ENCODE measurements around the gene ADAT3. TPM values are rescaled to one million over a fixed set of nuclear protein-coding genes. Genes with fewer than 3 reads are reported as not detected.

ADAT3 gene
- total and polyA plus RNA-seq, 9 donors: 1.0 to 3.3 (median 2.2) TPM

- 93% methylated on average over 23 of the region's 23 CpGs for WGBS (ENCODE audit: insufficient coverage)
- Histone ChIP-seq H3K27ac (ENCODE audit: low read length) (no peak overlapping the region), H3K4me3 (ENCODE audit: low read length) (no peak overlapping the region), H3K9me3 (replicated peaks; ENCODE audit: control insufficient read depth, low read depth, low read length) (no peaks in the 10 kb centered on the region), H3K4me1 (ENCODE audit: control insufficient read depth, insufficient read depth, low read length) (no peaks in the 10 kb centered on the region), H3K27me3 (ENCODE audit: control insufficient read depth, insufficient read depth, low read length) (no peaks in the 10 kb centered on the region), H3K36me3 (ENCODE audit: control insufficient read depth, insufficient read depth, low read length) (peaks cover 62% of the 10 kb centered on the region)
- DNase-seq: no peak
These were observed 17.6 kb downstream of the ADAT3 start for GRCh38 chr19:1922803-1923202.

- no peak overlapping the region for H3K27ac ChIP-seq (ENCODE audit: low read length)
- H3K9me3 ChIP-seq (replicated peaks; ENCODE audit: control insufficient read depth, low read depth, low read length): no peaks in the 10 kb centered on the region
- H3K4me3 ChIP-seq (ENCODE audit: low read length): no peak overlapping the region
- H3K27me3 ChIP-seq (ENCODE audit: control insufficient read depth, insufficient read depth, low read length): no peaks in the 10 kb centered on the region
- no CpG with 5 or more reads among the region's 8 CpGs for WGBS (ENCODE audit: insufficient coverage)
- H3K4me1 ChIP-seq (ENCODE audit: control insufficient read depth, insufficient read depth, low read length): no peaks in the 10 kb centered on the region
- peak; percentile 72 for DNase-seq
- H3K36me3 ChIP-seq (ENCODE audit: control insufficient read depth, insufficient read depth, low read length): peaks cover 58% of the 10 kb centered on the region
These were observed 18.1 kb downstream of the ADAT3 start for GRCh38 chr19:1923319-1923718.

GRCh38 chr19:1924320-1924961, 19.2 kb downstream of the ADAT3 start:
- Histone ChIP-seq H3K4me1 (ENCODE audit: control insufficient read depth, insufficient read depth, low read length) (peaks cover 4% of the 10 kb centered on the region), H3K27me3 (ENCODE audit: control insufficient read depth, insufficient read depth, low read length) (peaks cover 4% of the 10 kb centered on the region), H3K4me3 (ENCODE audit: low read length) (no peak overlapping the region), H3K36me3 (ENCODE audit: control insufficient read depth, insufficient read depth, low read length) (peaks cover 49% of the 10 kb centered on the region), H3K27ac (ENCODE audit: low read length) (no peak overlapping the region), H3K9me3 (replicated peaks; ENCODE audit: control insufficient read depth, low read depth, low read length) (no peaks in the 10 kb centered on the region)
- WGBS (ENCODE audit: insufficient coverage): 90% methylated on average over 35 of the region's 35 CpGs
- DNase-seq: no peak

GRCh38 chr19:1925544-1925943, 20.3 kb downstream of the ADAT3 start:
- Histone ChIP-seq H3K27ac (ENCODE audit: low read length) (no peak overlapping the region), H3K9me3 (replicated peaks; ENCODE audit: control insufficient read depth, low read depth, low read length) (no peaks in the 10 kb centered on the region), H3K36me3 (ENCODE audit: control insufficient read depth, insufficient read depth, low read length) (peaks cover 42% of the 10 kb centered on the region), H3K27me3 (ENCODE audit: control insufficient read depth, insufficient read depth, low read length) (peaks cover 7% of the 10 kb centered on the region), H3K4me1 (ENCODE audit: control insufficient read depth, insufficient read depth, low read length) (peaks cover 11% of the 10 kb centered on the region), H3K4me3 (ENCODE audit: low read length) (no peak overlapping the region)
- 79% methylated on average over 13 of the region's 16 CpGs for WGBS (ENCODE audit: insufficient coverage)
- DNase-seq: no peak

- peaks cover 9% of the 10 kb centered on the region for H3K36me3 ChIP-seq (ENCODE audit: control insufficient read depth, insufficient read depth, low read length)
- H3K4me3 ChIP-seq (ENCODE audit: low read length): peak overlapping the region; percentile 35
- H3K27me3 ChIP-seq (ENCODE audit: control insufficient read depth, insufficient read depth, low read length): peaks cover 7% of the 10 kb centered on the region
- peaks cover 11% of the 10 kb centered on the region for H3K4me1 ChIP-seq (ENCODE audit: control insufficient read depth, insufficient read depth, low read length)
- WGBS (ENCODE audit: insufficient coverage): 16% methylated on average over 31 of the region's 42 CpGs
- no peak overlapping the region for H3K27ac ChIP-seq (ENCODE audit: low read length)
- DNase-seq: peak; percentile 76
- H3K9me3 ChIP-seq (replicated peaks; ENCODE audit: control insufficient read depth, low read depth, low read length): no peaks in the 10 kb centered on the region
These were observed 24.0 kb downstream of the ADAT3 start for GRCh38 chr19:1929021-1929742.

- peaks cover 22% of the 10 kb centered on the region for H3K4me1 ChIP-seq (ENCODE audit: control insufficient read depth, insufficient read depth, low read length)
- peaks cover 7% of the 10 kb centered on the region for H3K27me3 ChIP-seq (ENCODE audit: control insufficient read depth, insufficient read depth, low read length)
- H3K27ac ChIP-seq (ENCODE audit: low read length): no peak overlapping the region
- WGBS (ENCODE audit: insufficient coverage): 88% methylated on average over 1 of the region's 1 CpG
- no peaks in the 10 kb centered on the region for H3K9me3 ChIP-seq (replicated peaks; ENCODE audit: control insufficient read depth, low read depth, low read length)
- H3K36me3 ChIP-seq (ENCODE audit: control insufficient read depth, insufficient read depth, low read length): no peaks in the 10 kb centered on the region
- no peak for DNase-seq
- no peak overlapping the region for H3K4me3 ChIP-seq (ENCODE audit: low read length)
These were observed 26.2 kb downstream of the ADAT3 start for GRCh38 chr19:1931445-1931844.

GRCh38 chr19:1932395-1932794, 27.2 kb downstream of the ADAT3 start:
- no peak for DNase-seq
- H3K9me3 ChIP-seq (replicated peaks; ENCODE audit: control insufficient read depth, low read depth, low read length): no peaks in the 10 kb centered on the region
- WGBS (ENCODE audit: insufficient coverage): 79% methylated on average over 5 of the region's 8 CpGs
- H3K4me1 ChIP-seq (ENCODE audit: control insufficient read depth, insufficient read depth, low read length): peaks cover 25% of the 10 kb centered on the region
- no peaks in the 10 kb centered on the region for H3K36me3 ChIP-seq (ENCODE audit: control insufficient read depth, insufficient read depth, low read length)
- no peak overlapping the region for H3K27ac ChIP-seq (ENCODE audit: low read length)
- H3K27me3 ChIP-seq (ENCODE audit: control insufficient read depth, insufficient read depth, low read length): peaks cover 7% of the 10 kb centered on the region
- H3K4me3 ChIP-seq (ENCODE audit: low read length): no peak overlapping the region

GRCh38 chr19:1933244-1933643, 28.0 kb downstream of the ADAT3 start:
- no peak overlapping the region for H3K27ac ChIP-seq (ENCODE audit: low read length)
- peaks cover 25% of the 10 kb centered on the region for H3K4me1 ChIP-seq (ENCODE audit: control insufficient read depth, insufficient read depth, low read length)
- H3K4me3 ChIP-seq (ENCODE audit: low read length): no peak overlapping the region
- no peaks in the 10 kb centered on the region for H3K36me3 ChIP-seq (ENCODE audit: control insufficient read depth, insufficient read depth, low read length)
- 68% methylated on average over 5 of the region's 7 CpGs for WGBS (ENCODE audit: insufficient coverage)
- no peaks in the 10 kb centered on the region for H3K9me3 ChIP-seq (replicated peaks; ENCODE audit: control insufficient read depth, low read depth, low read length)
- DNase-seq: no peak
- H3K27me3 ChIP-seq (ENCODE audit: control insufficient read depth, insufficient read depth, low read length): peaks cover 7% of the 10 kb centered on the region

- no peak overlapping the region for H3K27ac ChIP-seq (ENCODE audit: low read length)
- H3K36me3 ChIP-seq (ENCODE audit: control insufficient read depth, insufficient read depth, low read length): no peaks in the 10 kb centered on the region
- peaks cover 25% of the 10 kb centered on the region for H3K4me1 ChIP-seq (ENCODE audit: control insufficient read depth, insufficient read depth, low read length)
- peaks cover 7% of the 10 kb centered on the region for H3K27me3 ChIP-seq (ENCODE audit: control insufficient read depth, insufficient read depth, low read length)
- WGBS (ENCODE audit: insufficient coverage): 89% methylated on average over 8 of the region's 8 CpGs
- DNase-seq: no peak
- no peaks in the 10 kb centered on the region for H3K9me3 ChIP-seq (replicated peaks; ENCODE audit: control insufficient read depth, low read depth, low read length)
- H3K4me3 ChIP-seq (ENCODE audit: low read length): no peak overlapping the region
These were observed 28.7 kb downstream of the ADAT3 start for GRCh38 chr19:1933942-1934341.

- peak; percentile 73 for DNase-seq
- WGBS (ENCODE audit: insufficient coverage): 50% methylated on average over 8 of the region's 11 CpGs
These were observed 30.4 kb downstream of the ADAT3 start for GRCh38 chr19:1935484-1936208.

More at GRCh38 chr19:1935484-1936208, 30.4 kb downstream of the ADAT3 start:
- Histone ChIP-seq H3K4me1 (ENCODE audit: control insufficient read depth, insufficient read depth, low read length) (peaks cover 24% of the 10 kb centered on the region), H3K9me3 (replicated peaks; ENCODE audit: control insufficient read depth, low read depth, low read length) (no peaks in the 10 kb centered on the region), H3K27me3 (ENCODE audit: control insufficient read depth, insufficient read depth, low read length) (no peaks in the 10 kb centered on the region), H3K27ac (ENCODE audit: low read length) (peak overlapping the region; percentile 85), H3K36me3 (ENCODE audit: control insufficient read depth, insufficient read depth, low read length) (no peaks in the 10 kb centered on the region), H3K4me3 (ENCODE audit: low read length) (no peak overlapping the region)
